Mammary epithelial cell (primary cell): ENCODE data around the gene ERP44.

Experiments used
- CTCF ChIP-seq, 2 donors: IDR thresholded peaks in 1 of 2; conservative IDR thresholded peaks in 1 of 2; 2 replicates each; pipeline ENCODE4 v1.5.1; 2011 to 2012; ENCODE audit warnings: inconsistent platforms in 2 of 2, low read length in 2 of 2, mild to moderate bottlenecking in 2 of 2, control low read depth in 1 of 2, low read depth in 1 of 2; ENCODE audit not compliant: insufficient read depth in 1 of 2; ENCODE audit errors: extremely low read depth in 1 of 2
- EZH2 ChIP-seq: IDR thresholded peaks from 2 replicates; pipeline ENCODE4 v1.6.1; 2012; ENCODE audit warnings: low read length, inconsistent platforms, borderline replicate concordance

- TF ChIP-seq CTCF (conservative IDR thresholded peaks at IDR 0.05 in 1 of 2, IDR thresholded peaks at IDR 0.05 in 1 of 2; ENCODE audit: extremely low read depth in 1 of 2, insufficient read depth in 1 of 2, low read depth in 1 of 2, low read length in 2 of 2): no peak
- no peak for TF ChIP-seq EZH2
Measured at GRCh38 chr9:100091650-100092049, 7.2 kb downstream of the ERP44 start.
